K562 (cell line): ENCODE data around the gene RAB3GAP1. TPM values are rescaled to one million over a fixed set of nuclear protein-coding genes. Genes with fewer than 3 reads are reported as not detected.

ENCODE experiments used
- ATAC-seq: fragments of 200-7000 bp; cut with Tn5 transposase; 3 replicates; pipeline ENCODE4 v1.9.1; 2020; ENCODE audit warnings: moderate library complexity
- BruUV-seq: library from RNA; stranded (reverse); fragments of 400-500 nt; replicated peaks from 2 replicates; lab custom pipeline; 2021; lab: Mats Ljungman, UMichigan
- CTCF ChIA-PET: fragments of 300-600 bp; formaldehyde crosslinking; extraction: SDS; loops from one replicate; lab custom pipeline; 2021; ENCODE audit warnings: low intra/inter-chr PET ratio; lab: Yijun Ruan, JAX
- POLR2A ChIA-PET: fragments of 300-600, 350-650 bp; sonication (Branson Sonifier 250); formaldehyde crosslinking; extraction: SDS; loops from one replicate; lab custom pipeline; 2021; ENCODE audit warnings: antibody characterized with exemption, inconsistent platforms; lab: Yijun Ruan, JAX
- DNase-seq, 4 experiments: peaks; one replicate each; pipeline versions ENCODE4 v3.0.0 to v3.0.0-alpha.2; 2011 to 2018; ENCODE audit warnings: low spot score in 3 of 4, mixed read lengths in 3 of 4; ENCODE audit errors: extremely low read depth in 1 of 4
- FAIRE-seq: peaks from 2 replicates; lab custom pipeline; 2011; peaks lifted over from hg19 to GRCh38; lab: Jason Lieb, UNC
- H2AFZ ChIP-seq: 2 replicates; pipeline ENCODE4 v1.6.0; 2011; ENCODE audit warnings: low read depth, low read length, control low read depth, inconsistent platforms
- H3K27ac ChIP-seq: fragments of 200-600 bp; 3 replicates; pipeline ENCODE4 v1.8.0; 2011; ENCODE audit warnings: low read depth, mild to moderate bottlenecking, control low read depth, inconsistent platforms, low read length, moderate library complexity, mixed read lengths; ENCODE audit errors: extremely low read depth
- H3K27me3 ChIP-seq, 2 experiments: fragments of 300-600 bp in 1 of 2; 2 replicates in 1 of 2; 3 replicates in 1 of 2; pipeline versions ENCODE4 v1.6.0 to v1.8.0; 2011; ENCODE audit warnings: inconsistent platforms in 2 of 2, low read length in 2 of 2, mild to moderate bottlenecking in 1 of 2, mixed read lengths in 1 of 2, moderate library complexity in 1 of 2; ENCODE audit not compliant: control insufficient read depth in 2 of 2, insufficient read depth in 2 of 2
- H3K36me3 ChIP-seq: fragments of 300-600 bp; 3 replicates; pipeline ENCODE4 v1.8.0; 2011; ENCODE audit warnings: mild to moderate bottlenecking, low read length, inconsistent platforms; ENCODE audit not compliant: control insufficient read depth, insufficient read depth
- H3K4me1 ChIP-seq, 2 experiments: fragments of 200-600 bp in 1 of 2; replicated peaks in 1 of 2; 2 replicates in 1 of 2; 3 replicates in 1 of 2; pipeline versions ENCODE4 v1.5.1 to v1.8.0; 2011; ENCODE audit warnings: inconsistent platforms in 2 of 2, low read length in 2 of 2, mild to moderate bottlenecking in 1 of 2, mixed read lengths in 1 of 2, moderate library complexity in 1 of 2; ENCODE audit not compliant: control insufficient read depth in 2 of 2, insufficient read depth in 2 of 2
- H3K4me2 ChIP-seq: 2 replicates; pipeline ENCODE4 v1.6.1; 2011; ENCODE audit warnings: low read length, control low read depth, inconsistent platforms, mixed read lengths; ENCODE audit not compliant: insufficient read depth
- H3K4me3 ChIP-seq: fragments of 200-600 bp; sonication (generic), shearing (Covaris generic); 2 replicates; pipeline ENCODE4 v1.5.1; 2016; ENCODE audit warnings: control low read depth, inconsistent platforms
- H3K79me2 ChIP-seq: fragments of 200-600 bp; 3 replicates; pipeline ENCODE4 v1.8.0; 2011; ENCODE audit warnings: low read length, inconsistent platforms; ENCODE audit not compliant: control insufficient read depth, insufficient read depth
- H3K9ac ChIP-seq, 2 experiments: 2 replicates each; pipeline versions ENCODE4 v1.6.0 to v1.6.1; 2011; ENCODE audit warnings: low read depth in 2 of 2, low read length in 2 of 2, control low read depth in 1 of 2, inconsistent platforms in 1 of 2, mild to moderate bottlenecking in 1 of 2, mixed read lengths in 1 of 2; ENCODE audit not compliant: insufficient read depth in 1 of 2
- H3K9me1 ChIP-seq: one replicate; pipeline ENCODE4 v1.6.0; 2011; ENCODE audit warnings: inconsistent platforms, mild to moderate bottlenecking, low read length, moderate library complexity; ENCODE audit not compliant: control insufficient read depth, insufficient read depth
- H3K9me3 ChIP-seq: replicated peaks from 2 replicates; pipeline ENCODE4 v1.5.1; 2011; ENCODE audit warnings: low read depth, low read length, inconsistent platforms; ENCODE audit not compliant: control insufficient read depth, insufficient read depth
- H4K20me1 ChIP-seq: replicated peaks from 2 replicates; pipeline ENCODE4 v1.6.1; 2011; ENCODE audit warnings: low read length, inconsistent platforms, mixed read lengths; ENCODE audit not compliant: control insufficient read depth, insufficient read depth
- GATAD2A ChIP-seq: fragments of 450-650 bp; IDR thresholded peaks from 2 replicates; pipeline ENCODE4 v1.6.1; 2017
- ZNF41 ChIP-seq: fragments of 250-450 bp; sonication (Bioruptor Pico); conservative IDR thresholded peaks from 2 replicates; pipeline ENCODE4 v1.4.0; 2020; ENCODE audit warnings: mild to moderate bottlenecking
- whole genome bisulfite sequencing: fragments of 100-300 bp; shearing (Covaris generic); methylation state at CpG from one replicate; pipeline ENCODE4 v1.1.6; 2016; ENCODE audit warnings: low coverage, mixed read lengths; ENCODE audit not compliant: insufficient coverage; ENCODE audit errors: missing lambda C conversion rate; 5-methylcytosine and 5-hydroxymethylcytosine counted together
- in situ Hi-C: fragments of 300-500 bp; cut with MboI; formaldehyde crosslinking; loops from 4 replicates; pipeline ENCODE4 v1.15.0; 2018; ENCODE audit warnings: inconsistent platforms, mixed read lengths
- intact Hi-C: fragments of 100-400 bp; cut with micrococcal nuclease; formaldehyde crosslinking; loops from 2 replicates; pipeline ENCODE4 v1.14.2; 2022
- polyA plus RNA-seq, 8 experiments: library from polyadenylated mRNA; depleted of rRNA in 4 of 8; stranded (reverse) in 5 of 8; unstranded in 3 of 8; fragments of >200 nt; fragmentation: Nextera tagmentation in 2 of 8; fragmentation: Illumina TruSeq in 1 of 8; extraction: Ambion mirVana in 2 of 8; extraction: Trizol in 1 of 8; gene quantifications; 2 replicates each; pipeline versions ENCODE4 v1.2.1 to v1.2.3, GENCODE V29; 2011 to 2014; ENCODE audit warnings: inconsistent platforms in 1 of 8, missing spikeins in 1 of 8
- total RNA-seq, 7 experiments: library from RNA; depleted of rRNA in 6 of 7; stranded (reverse); fragments of >200 nt in 6 of 7; fragmentation: Illumina TruSeq in 2 of 7; extraction: Trizol in 2 of 7; gene quantifications; 2 replicates each; pipeline versions ENCODE4 v1.2.1 to v1.2.3, GENCODE V29; 2011 to 2021; ENCODE audit warnings: low replicate concordance in 1 of 7
- TF ChIP-seq, protein P1 (sequence below): fragments of 250-450 bp; sonication (Bioruptor Pico); IDR thresholded peaks from 2 replicates; pipeline ENCODE4 v1.9.0; 2021; ENCODE audit warnings: mild to moderate bottlenecking
- TF ChIP-seq, protein P2 (sequence below): sonication (generic); formaldehyde crosslinking; IDR thresholded peaks from 2 replicates; pipeline ENCODE4 v1.8.1; 2023; ENCODE audit warnings: missing genetic modification reagents, mild to moderate bottlenecking, borderline replicate concordance
- TF ChIP-seq, protein P3 (sequence below): fragments of 250-450 bp; sonication (Bioruptor Pico); IDR thresholded peaks from 2 replicates; pipeline ENCODE4 v1.5.0; 2021; ENCODE audit warnings: mild to moderate bottlenecking, moderate library complexity

The RAB3GAP1 gene
- total and polyA plus RNA-seq, 9 of the 15 experiments (the other 6 are each of a cell fraction or from before 2014, with no cell fraction given), result 15.5 to 48.6 (median 33.0) TPM

DNA sequence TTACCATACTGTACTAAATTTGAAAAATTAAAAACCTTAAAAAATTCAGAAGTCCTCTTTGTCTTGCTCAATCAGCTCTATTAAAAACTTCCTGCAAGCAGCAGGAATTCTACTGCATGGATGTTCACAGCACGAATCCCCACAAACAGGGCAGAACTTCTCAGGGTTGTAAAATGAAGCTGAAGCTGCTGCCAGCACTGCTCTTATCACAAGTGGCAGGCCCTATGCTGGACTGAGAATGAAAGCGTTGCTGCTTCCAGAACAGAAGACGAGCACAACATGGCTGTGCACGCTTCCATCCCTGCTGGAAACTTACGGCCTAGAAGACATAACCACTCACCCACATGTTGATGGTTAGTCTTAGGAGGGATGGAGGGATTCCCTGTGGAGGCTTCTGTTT, 134.0 kb downstream of the RAB3GAP1 start:
- Histone ChIP-seq H3K4me1 (no peaks in the 10 kb centered on the region), H3K27ac (no peak overlapping the region), H3K4me3 (no peak overlapping the region), H3K36me3 (no peaks in the 10 kb centered on the region), H3K79me2 (no peaks in the 10 kb centered on the region)
- ChIA-PET POLR2A (interaction anchor here (2.0 kb wide), 1 partner anchor 12 kb away, joined by 8 read pairs; no protein-coding TSS in a partner anchor), CTCF (no interaction called here)
- 56% methylated on average over 5 of the region's 5 CpGs for WGBS
- TF ChIP-seq ZNF41 (no peak), GATAD2A (no peak)
- TF ChIP-seq, protein P1, sequence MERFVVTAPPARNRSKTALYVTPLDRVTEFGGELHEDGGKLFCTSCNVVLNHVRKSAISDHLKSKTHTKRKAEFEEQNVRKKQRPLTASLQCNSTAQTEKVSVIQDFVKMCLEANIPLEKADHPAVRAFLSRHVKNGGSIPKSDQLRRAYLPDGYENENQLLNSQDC (CRISPR knock-in tag), result no peak
- TF ChIP-seq, protein P2, sequence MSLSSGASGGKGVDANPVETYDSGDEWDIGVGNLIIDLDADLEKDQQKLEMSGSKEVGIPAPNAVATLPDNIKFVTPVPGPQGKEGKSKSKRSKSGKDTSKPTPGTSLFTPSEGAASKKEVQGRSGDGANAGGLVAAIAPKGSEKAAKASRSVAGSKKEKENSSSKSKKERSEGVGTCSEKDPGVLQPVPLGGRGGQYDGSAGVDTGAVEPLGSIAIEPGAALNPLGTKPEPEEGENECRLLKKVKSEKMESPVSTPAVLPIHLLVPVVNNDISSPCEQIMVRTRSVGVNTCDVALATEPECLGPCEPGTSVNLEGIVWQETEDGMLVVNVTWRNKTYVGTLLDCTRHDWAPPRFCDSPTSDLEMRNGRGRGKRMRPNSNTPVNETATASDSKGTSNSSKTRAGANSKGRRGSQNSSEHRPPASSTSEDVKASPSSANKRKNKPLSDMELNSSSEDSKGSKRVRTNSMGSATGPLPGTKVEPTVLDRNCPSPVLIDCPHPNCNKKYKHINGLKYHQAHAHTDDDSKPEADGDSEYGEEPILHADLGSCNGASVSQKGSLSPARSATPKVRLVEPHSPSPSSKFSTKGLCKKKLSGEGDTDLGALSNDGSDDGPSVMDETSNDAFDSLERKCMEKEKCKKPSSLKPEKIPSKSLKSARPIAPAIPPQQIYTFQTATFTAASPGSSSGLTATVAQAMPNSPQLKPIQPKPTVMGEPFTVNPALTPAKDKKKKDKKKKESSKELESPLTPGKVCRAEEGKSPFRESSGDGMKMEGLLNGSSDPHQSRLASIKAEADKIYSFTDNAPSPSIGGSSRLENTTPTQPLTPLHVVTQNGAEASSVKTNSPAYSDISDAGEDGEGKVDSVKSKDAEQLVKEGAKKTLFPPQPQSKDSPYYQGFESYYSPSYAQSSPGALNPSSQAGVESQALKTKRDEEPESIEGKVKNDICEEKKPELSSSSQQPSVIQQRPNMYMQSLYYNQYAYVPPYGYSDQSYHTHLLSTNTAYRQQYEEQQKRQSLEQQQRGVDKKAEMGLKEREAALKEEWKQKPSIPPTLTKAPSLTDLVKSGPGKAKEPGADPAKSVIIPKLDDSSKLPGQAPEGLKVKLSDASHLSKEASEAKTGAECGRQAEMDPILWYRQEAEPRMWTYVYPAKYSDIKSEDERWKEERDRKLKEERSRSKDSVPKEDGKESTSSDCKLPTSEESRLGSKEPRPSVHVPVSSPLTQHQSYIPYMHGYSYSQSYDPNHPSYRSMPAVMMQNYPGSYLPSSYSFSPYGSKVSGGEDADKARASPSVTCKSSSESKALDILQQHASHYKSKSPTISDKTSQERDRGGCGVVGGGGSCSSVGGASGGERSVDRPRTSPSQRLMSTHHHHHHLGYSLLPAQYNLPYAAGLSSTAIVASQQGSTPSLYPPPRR (CRISPR knock-in tag), result no peak
- TF ChIP-seq, protein P3, sequence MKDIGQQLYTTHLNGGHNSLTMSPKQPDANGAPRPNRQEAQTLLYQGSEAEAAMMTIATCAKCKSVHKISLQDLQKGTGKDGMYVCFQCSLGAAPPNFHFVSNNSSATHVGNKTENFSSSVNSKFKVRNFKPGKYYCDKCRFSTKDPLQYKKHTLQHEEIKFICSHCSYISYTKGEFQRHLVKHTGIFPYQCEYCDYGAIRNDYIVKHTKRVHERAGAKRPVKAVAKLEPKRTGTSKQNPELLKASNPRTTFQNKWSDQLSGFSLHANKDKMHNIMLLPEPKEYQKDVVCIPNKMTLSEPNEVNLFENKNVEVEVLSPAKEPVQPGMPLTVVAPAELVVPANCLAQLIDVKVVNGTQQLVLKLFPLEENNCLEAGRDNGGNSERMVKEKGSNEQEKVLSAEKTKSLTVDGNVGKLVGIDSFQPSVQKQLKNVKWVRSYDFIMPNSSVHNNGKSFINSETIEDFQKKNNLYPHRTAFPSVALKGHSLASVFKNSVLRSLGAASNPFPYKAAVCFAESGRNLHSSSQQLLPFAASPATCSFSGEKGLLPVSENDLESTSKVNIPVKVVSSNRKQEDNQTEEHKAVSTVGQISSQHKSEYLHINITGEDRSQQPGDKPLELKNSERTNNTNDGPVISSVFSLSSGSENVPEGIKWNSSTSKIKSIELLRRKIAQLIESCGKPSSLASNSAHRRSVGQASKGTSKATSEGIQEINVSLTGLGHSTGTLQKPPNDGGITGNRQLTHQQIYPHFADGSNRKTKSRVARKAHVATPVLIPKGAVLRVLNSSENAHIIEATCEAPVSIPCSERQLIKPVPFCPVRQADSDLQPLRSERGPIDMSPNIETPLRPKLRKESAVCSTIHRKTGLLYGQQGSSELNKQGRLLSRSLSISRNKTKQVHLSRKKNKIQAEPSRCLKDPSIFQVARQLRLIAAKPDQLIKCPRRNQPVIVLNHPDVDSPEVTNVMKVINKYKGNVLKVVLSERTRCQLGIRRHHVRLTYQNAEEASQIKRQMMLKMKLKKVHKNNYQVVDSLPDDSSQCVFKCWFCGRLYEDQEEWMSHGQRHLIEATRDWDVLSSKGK (CRISPR knock-in tag), result no peak
- TF ChIP-seq, all 486 proteins: peak for 0
- no peaks in the 10 kb centered on the region for H3K9me1 ChIP-seq
- H3K27me3 ChIP-seq, result no peaks in the 10 kb centered on the region
- H3K4me2 ChIP-seq, result no peak overlapping the region
- FAIRE-seq (no peak), DNase-seq (no peak), ATAC-seq (no peak)
- BruUV-seq, result no TSS peak
- 0 out of 2 replicates have a peak, but pooled peaks cover 2% of the 10 kb centered on the region for H3K9me3 ChIP-seq
- intact Hi-C loops (no loop called here), in situ Hi-C loops (no loop called here)
- no peak overlapping the region for H3K9ac ChIP-seq
- no peak overlapping the region for H2AFZ ChIP-seq
- H4K20me1 ChIP-seq, result no peaks in the 10 kb centered on the region
